Daoy (cell line): Measurements from ENCODE around the gene GLB1L. TPM values are rescaled to one million over a fixed set of nuclear protein-coding genes. Genes with fewer than 3 reads are reported as not detected.
"Not testable (repeated sequence)": the region's sequence is repeated elsewhere in the genome, so short reads cannot be mapped to it uniquely, and the experiment has no call there.

ENCODE experiments used
- DNase-seq: peaks from one replicate; pipeline ENCODE4 v3.0.0-alpha.2; 2015; ENCODE audit warnings: low read depth
- total RNA-seq: library from RNA; depleted of rRNA; stranded (reverse); fragments of >200 nt; shearing (Covaris generic); gene quantifications from 2 replicates; pipeline ENCODE4 v1.2.3, GENCODE V29; 2014; rRNA removed

GLB1L gene
- total RNA-seq, 1 experiment from 2014 or later = 3.2 TPM

GRCh38 chr2:219207134-219207883 lies 37.9 kb downstream of the GLB1L start:
- DNase-seq = no peak

GRCh38 chr2:219206328-219207133 lies 38.7 kb downstream of the GLB1L start, which contains the start of gene ZFAND2B:
ZFAND2B (plus strand) TSS chr2:219206782; CDS start chr2:219206988, 206 bp downstream.
- DNase-seq = peak; percentile 97

DNA sequence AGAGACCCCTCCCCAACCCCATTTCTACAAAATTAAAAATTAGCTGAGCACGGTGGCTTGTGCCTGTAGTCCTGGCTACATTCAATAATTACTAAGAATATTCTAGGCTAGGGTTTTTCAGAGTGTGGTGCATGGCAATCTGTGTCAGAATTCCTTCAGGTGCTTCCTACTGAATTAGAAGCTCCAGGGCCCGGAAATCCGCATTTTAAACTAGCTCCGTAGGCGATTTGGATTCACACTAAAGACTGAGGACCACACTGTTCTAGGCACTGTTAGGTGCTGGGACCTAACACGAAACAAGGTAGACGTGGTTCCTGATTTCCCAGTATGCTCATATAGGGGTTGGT lies 39.3 kb downstream of the GLB1L start:
- no peak for DNase-seq

- DNase-seq = no peak
Observed at GRCh38 chr2:219205165-219205538, 40.1 kb downstream of the GLB1L start.

- DNase-seq = no peak
Observed at GRCh38 chr2:219204425-219205164, 40.6 kb downstream of the GLB1L start.

DNA sequence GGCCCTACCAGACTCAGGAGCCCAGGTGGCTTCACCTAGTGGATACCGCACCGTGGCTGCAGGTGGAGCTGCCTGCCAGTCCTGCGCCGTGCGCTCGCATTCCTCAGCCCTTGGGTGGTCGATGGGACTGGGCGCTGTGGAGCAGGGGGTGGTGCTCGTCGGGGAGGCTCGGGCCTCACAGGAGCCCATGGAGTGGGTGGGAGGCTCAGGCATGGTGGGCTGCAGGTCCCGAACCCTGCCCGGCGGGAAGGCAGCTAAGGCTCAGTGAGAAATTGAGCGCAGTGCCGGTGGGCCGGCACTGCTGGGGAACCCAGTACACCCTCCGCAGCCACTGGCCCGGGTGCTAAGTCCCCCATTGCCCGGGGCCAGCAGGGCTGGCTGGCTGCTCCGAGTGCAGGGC lies 43.9 kb downstream of the GLB1L start:
- not testable (repeated sequence) for DNase-seq

GRCh38 chr2:219200502-219201326 lies 44.5 kb downstream of the GLB1L start:
- DNase-seq = not testable (repeated sequence)

GRCh38 chr2:219199470-219200211 lies 45.6 kb downstream of the GLB1L start:
- no peak for DNase-seq

GRCh38 chr2:219198974-219199373 lies 46.3 kb downstream of the GLB1L start:
- no peak for DNase-seq

GRCh38 chr2:219197388-219197787 lies 47.9 kb downstream of the GLB1L start:
- DNase-seq = no peak

GRCh38 chr2:219186754-219187456 lies 58.3 kb downstream of the GLB1L start:
- DNase-seq = no peak

Other genes with a start within 250 kb of the GLB1L start
- 0.11 TPM in 1 of 2 replicates, not detected in the other for gene CFAP65, start 203.9 kb downstream of the GLB1L start, total RNA-seq
- gene IHH, start 184.5 kb downstream of the GLB1L start, total RNA-seq = not detected in 2 replicates
- gene NHEJ1, start 84.6 kb downstream of the GLB1L start, total RNA-seq = 13.6 and 22.0 TPM in 2 replicates
- gene SLC23A3, start 75.4 kb downstream of the GLB1L start, total RNA-seq = 0.63 and 0.86 TPM in 2 replicates
- gene CNPPD1, start 68.5 kb downstream of the GLB1L start, total RNA-seq = 36.2 and 41.3 TPM in 2 replicates
- 33.3 and 48.8 TPM in 2 replicates for gene RETREG2, start 67.2 kb downstream of the GLB1L start, total RNA-seq
- 31.2 and 32.3 TPM in 2 replicates for gene ZFAND2B, start 38.7 kb downstream of the GLB1L start, total RNA-seq
- 9.0 and 10.5 TPM in 2 replicates for gene ABCB6, start 26.5 kb downstream of the GLB1L start, total RNA-seq
- 27.1 and 56.9 TPM in 2 replicates for gene ATG9A, start 15.8 kb downstream of the GLB1L start, total RNA-seq
- 25.2 and 25.8 TPM in 2 replicates for gene ANKZF1, start 15.6 kb downstream of the GLB1L start, total RNA-seq
- 5.4 and 8.9 TPM in 2 replicates for gene STK16, start within 50 bp of the GLB1L start, total RNA-seq
- gene TUBA4B, start 7.8 kb upstream of the GLB1L start, total RNA-seq = not detected in 2 replicates
- gene TUBA4A, start 8.5 kb upstream of the GLB1L start, total RNA-seq = 65.0 and 79.9 TPM in 2 replicates
- 19.9 and 20.2 TPM in 2 replicates for gene DNAJB2, start 33.9 kb upstream of the GLB1L start, total RNA-seq
- gene PTPRN, start 64.0 kb upstream of the GLB1L start, total RNA-seq = 0.21 and 1.3 TPM in 2 replicates
- not detected in 2 replicates for gene RESP18, start 87.3 kb upstream of the GLB1L start, total RNA-seq
- gene DNPEP, start 142.5 kb upstream of the GLB1L start, total RNA-seq = 72.1 and 94.6 TPM in 2 replicates
- gene DES, start 172.9 kb upstream of the GLB1L start, total RNA-seq = 0.17 and 0.77 TPM in 2 replicates
- gene SPEG, start 189.4 kb upstream of the GLB1L start, total RNA-seq = 4.9 and 18.4 TPM in 2 replicates